Measurements from ENCODE around the gene ITPRIP. TPM values are rescaled to one million over a fixed set of nuclear protein-coding genes. Genes with fewer than 3 reads are reported as not detected.

Gene ITPRIP
- polyA plus RNA-seq, 1 experiment = 18.8 TPM

DNA sequence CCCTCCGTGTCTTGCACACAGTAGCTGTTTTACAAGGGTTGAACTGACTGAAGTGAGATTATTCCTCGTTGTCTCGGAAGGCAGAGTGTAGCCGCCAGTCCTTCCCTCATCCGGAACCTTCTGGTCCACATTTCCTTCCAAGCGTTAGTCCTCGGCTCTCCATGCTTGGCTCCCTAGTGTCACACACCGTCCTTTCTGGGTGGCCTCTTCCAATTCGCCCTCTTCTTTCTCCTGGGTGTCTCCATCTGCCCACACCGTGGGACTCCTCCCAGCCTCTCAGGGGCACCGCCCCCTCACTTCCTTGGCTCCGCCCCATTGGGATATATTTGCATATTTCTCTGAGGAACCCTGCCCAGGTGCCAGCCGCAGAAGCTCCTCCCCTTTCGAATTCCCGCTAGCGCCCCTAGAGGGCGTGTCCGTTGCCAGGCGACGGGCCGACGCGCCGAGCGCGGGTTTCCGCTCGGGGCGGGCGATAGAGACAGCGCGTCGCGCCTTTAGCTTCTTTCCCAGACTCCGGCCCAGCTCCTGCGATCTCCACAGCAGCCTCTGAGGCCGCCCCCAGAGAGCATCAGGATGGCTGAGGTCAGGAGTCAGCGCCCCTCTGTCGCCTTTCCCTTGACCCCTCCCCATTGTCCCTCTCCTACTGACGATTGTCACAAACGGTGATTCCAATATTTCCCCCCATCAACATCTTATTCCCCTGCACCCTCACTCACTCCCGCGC is 15.2 kb upstream of the ITPRIP start, which contains the start of gene CFAP58:
Gene CFAP58, plus strand, starts transcription at position 509 of the 724 bp plus-strand sequence. Its CDS starts 65 bp downstream, at position 574.
- DNase-seq (ENCODE audit: low read depth, low spot score) = no peak
- ChIA-PET CTCF (interaction anchor here (0.6 to 6.1 kb wide), 26 partner anchors 12 to 261 kb away, joined by 3 to 379 read pairs (median 3); no protein-coding TSS in a partner anchor), POLR2A (interaction anchor here (0.6 to 1.1 kb wide), 3 partner anchors 15 to 459 kb away, joined by 3 read pairs; partner anchors contain the start of gene ITPRIP)
- no peaks in the 10 kb centered on the region for H3K9me3 ChIP-seq (ENCODE audit: control insufficient read depth, insufficient read depth, low read length)
- H3K27ac ChIP-seq (ENCODE audit: low read depth, low read length) = no peak within 1 kb of the TSS
- TF ChIP-seq, protein P1, sequence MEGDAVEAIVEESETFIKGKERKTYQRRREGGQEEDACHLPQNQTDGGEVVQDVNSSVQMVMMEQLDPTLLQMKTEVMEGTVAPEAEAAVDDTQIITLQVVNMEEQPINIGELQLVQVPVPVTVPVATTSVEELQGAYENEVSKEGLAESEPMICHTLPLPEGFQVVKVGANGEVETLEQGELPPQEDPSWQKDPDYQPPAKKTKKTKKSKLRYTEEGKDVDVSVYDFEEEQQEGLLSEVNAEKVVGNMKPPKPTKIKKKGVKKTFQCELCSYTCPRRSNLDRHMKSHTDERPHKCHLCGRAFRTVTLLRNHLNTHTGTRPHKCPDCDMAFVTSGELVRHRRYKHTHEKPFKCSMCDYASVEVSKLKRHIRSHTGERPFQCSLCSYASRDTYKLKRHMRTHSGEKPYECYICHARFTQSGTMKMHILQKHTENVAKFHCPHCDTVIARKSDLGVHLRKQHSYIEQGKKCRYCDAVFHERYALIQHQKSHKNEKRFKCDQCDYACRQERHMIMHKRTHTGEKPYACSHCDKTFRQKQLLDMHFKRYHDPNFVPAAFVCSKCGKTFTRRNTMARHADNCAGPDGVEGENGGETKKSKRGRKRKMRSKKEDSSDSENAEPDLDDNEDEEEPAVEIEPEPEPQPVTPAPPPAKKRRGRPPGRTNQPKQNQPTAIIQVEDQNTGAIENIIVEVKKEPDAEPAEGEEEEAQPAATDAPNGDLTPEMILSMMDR (IDR thresholded peaks at IDR 0.05; ENCODE audit: low read depth, low read length) = peak; percentile 66
- H3K27me3 ChIP-seq (ENCODE audit: control insufficient read depth, insufficient read depth, low read length) = no peaks in the 10 kb centered on the region
- peak within 1 kb of the TSS; percentile 68 for H3K4me3 ChIP-seq (ENCODE audit: low read depth, low read length)

DNA sequence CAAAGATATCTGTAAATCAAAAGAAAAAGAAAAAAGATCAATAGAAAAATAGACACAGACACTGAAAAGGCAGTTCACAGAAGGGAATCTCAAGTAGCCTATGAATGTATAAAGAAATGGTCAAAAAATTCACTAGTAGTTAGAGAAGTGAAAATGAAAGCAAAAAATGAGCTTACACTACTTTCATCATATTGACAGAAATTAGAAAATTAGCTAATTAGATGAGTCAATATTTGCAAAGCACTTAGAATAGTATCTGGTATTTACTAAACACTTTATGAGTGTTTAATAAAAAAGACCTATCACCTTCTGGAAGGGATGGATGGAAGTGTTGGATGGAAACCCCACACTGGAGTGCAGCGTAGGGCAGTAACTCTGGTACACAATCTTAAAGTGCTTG is 13.7 kb upstream of the ITPRIP start:
- TF ChIP-seq, protein P1 (IDR thresholded peaks at IDR 0.05; ENCODE audit: low read depth, low read length) = no peak
- Histone ChIP-seq H3K9me3 (ENCODE audit: control insufficient read depth, insufficient read depth, low read length) (no peaks in the 10 kb centered on the region), H3K27me3 (ENCODE audit: control insufficient read depth, insufficient read depth, low read length) (no peaks in the 10 kb centered on the region), H3K4me3 (ENCODE audit: low read depth, low read length) (no peak overlapping the region), H3K27ac (ENCODE audit: low read depth, low read length) (no peak overlapping the region)
- ChIA-PET POLR2A (no interaction called here), CTCF (interaction anchor here (0.7 to 6.1 kb wide), 17 partner anchors 11 to 147 kb away, joined by 3 to 379 read pairs (median 5); partner anchors contain the start of gene ITPRIP)
- no peak for DNase-seq (ENCODE audit: low read depth, low spot score)

DNA sequence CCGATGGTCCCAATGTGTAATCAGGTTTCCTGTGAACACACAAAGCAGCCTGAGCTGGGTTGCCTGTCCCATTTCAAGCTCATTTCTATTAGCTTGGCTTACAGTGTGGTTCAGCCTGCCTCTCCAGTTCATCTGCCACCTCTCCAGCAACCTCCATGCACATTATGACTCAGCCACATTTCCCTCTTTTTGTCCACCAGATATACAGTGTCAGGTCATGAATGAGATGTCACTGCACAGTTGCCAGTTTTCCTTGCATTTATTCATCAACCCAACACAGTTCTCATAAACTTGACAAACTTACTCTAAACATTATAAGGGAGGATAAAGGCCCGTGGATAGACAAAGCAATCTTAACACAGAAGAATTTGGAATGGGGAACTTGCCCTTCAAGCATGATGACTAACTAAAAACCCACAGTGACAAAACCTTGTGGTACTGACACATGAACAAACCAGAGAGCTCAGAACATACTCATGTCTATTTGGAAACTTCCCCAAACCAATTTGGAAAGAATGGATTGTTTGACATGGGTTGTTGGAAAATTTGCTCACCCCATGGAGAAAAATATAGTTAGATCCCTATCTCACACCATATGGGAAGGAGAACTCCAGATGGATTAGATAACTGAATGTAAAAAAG is 12.9 kb upstream of the ITPRIP start:
- Histone ChIP-seq H3K27me3 (ENCODE audit: control insufficient read depth, insufficient read depth, low read length) (no peaks in the 10 kb centered on the region), H3K27ac (ENCODE audit: low read depth, low read length) (no peak overlapping the region), H3K4me3 (ENCODE audit: low read depth, low read length) (no peak overlapping the region), H3K9me3 (ENCODE audit: control insufficient read depth, insufficient read depth, low read length) (no peaks in the 10 kb centered on the region)
- TF ChIP-seq, protein P1 (IDR thresholded peaks at IDR 0.05; ENCODE audit: low read depth, low read length) = no peak
- ChIA-PET POLR2A (no interaction called here), CTCF (interaction anchor here (0.7 to 6.1 kb wide), 26 partner anchors 10 to 463 kb away, joined by 3 to 379 read pairs (median 4); partner anchors contain the start of genes GSTO1 and ITPRIP)
- DNase-seq (ENCODE audit: low read depth, low spot score) = no peak

DNA sequence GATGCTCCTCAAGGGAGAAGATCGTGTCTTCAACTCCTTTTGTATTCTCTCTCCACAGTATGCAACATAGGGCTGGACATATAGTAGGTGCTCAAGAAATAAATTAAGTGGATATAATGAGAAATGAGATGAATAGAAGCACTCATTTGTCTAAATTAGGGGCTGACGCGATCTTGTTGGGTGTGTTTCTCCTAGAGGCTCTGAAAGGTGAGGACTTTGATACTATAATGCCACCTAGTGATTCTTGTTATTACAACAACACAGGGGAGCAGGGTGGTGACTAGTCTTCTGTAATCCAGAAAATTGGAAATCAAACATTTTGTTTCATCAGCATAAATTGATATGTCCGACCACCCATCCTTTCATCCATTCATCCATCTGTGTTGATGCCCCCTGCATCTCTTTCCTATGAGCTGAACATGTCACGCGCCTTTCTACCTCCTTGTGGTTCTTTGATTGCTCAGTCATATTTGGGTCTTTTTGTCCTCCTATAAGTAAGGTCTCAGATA is 11.9 kb upstream of the ITPRIP start:
- CTCF ChIA-PET = interaction anchor here (0.6 to 6.1 kb wide), 25 partner anchors 9 to 462 kb away, joined by 3 to 379 read pairs (median 5); partner anchors contain the start of gene GSTO1
- no peak for DNase-seq (ENCODE audit: low read depth, low spot score)
- H3K9me3 ChIP-seq (ENCODE audit: control insufficient read depth, insufficient read depth, low read length) = no peaks in the 10 kb centered on the region
- H3K27me3 ChIP-seq (ENCODE audit: control insufficient read depth, insufficient read depth, low read length) = no peaks in the 10 kb centered on the region
- POLR2A ChIA-PET = no interaction called here
- H3K27ac ChIP-seq (ENCODE audit: low read depth, low read length) = peak overlapping the region; percentile 11
- H3K4me3 ChIP-seq (ENCODE audit: low read depth, low read length) = 0 out of 2 replicates have a peak overlapping the region, but pooled peaks have one; percentile 13
- TF ChIP-seq, protein P1 (IDR thresholded peaks at IDR 0.05; ENCODE audit: low read depth, low read length) = peak; percentile 63
